SK-N-SH treated with all-trans-retinoic acid at 6 μM for 48 hours (cell line): ENCODE data around the gene SMTNL1.
"Not testable (repeated sequence)": the region's sequence is repeated elsewhere in the genome, so short reads cannot be mapped to it uniquely, and the experiment has no call there.

Experiments used
- ATAC-seq: fragments of 200-7000 bp; cut with Tn5 transposase; 3 replicates; pipeline ENCODE4 v1.9.1; 2020; ENCODE audit warnings: mild to moderate bottlenecking, moderate library complexity
- ARNTL ChIP-seq: fragments of 450-650 bp; formaldehyde crosslinking; IDR thresholded peaks from 2 replicates; pipeline ENCODE4 v1.5.0; 2020; ENCODE audit warnings: low read depth, mild to moderate bottlenecking, moderate library complexity, borderline replicate concordance
- BACH2 ChIP-seq: fragments of 250-450 bp; sonication (Bioruptor Pico); IDR thresholded peaks from 2 replicates; pipeline ENCODE4 v1.9.0; 2021; ENCODE audit warnings: mild to moderate bottlenecking, borderline replicate concordance
- CSDC2 ChIP-seq: fragments of 250-450 bp; sonication (Bioruptor Pico); IDR thresholded peaks from 2 replicates; pipeline ENCODE4 v1.5.0; 2020; ENCODE audit warnings: mild to moderate bottlenecking, moderate library complexity
- ESRRG ChIP-seq: fragments of 250-450 bp; sonication (Bioruptor Pico); IDR thresholded peaks from 2 replicates; pipeline ENCODE4 v1.6.1; 2021; ENCODE audit warnings: mild to moderate bottlenecking
- GLIS3 ChIP-seq: fragments of 250-450 bp; sonication (Bioruptor Pico); IDR thresholded peaks from 2 replicates; pipeline ENCODE4 v1.5.0; 2020; ENCODE audit warnings: mild to moderate bottlenecking, moderate library complexity
- ISL1 ChIP-seq: fragments of 250-450 bp; sonication (Bioruptor Pico); IDR thresholded peaks from 2 replicates; pipeline ENCODE4 v2.1.2; 2022; ENCODE audit warnings: mild to moderate bottlenecking, moderate library complexity
- OSR1 ChIP-seq: fragments of 250-450 bp; sonication (Bioruptor Pico); IDR thresholded peaks from 2 replicates; pipeline ENCODE4 v1.8.0; 2022; ENCODE audit warnings: moderate library complexity, mild to moderate bottlenecking, inconsistent platforms
- PPARA ChIP-seq: fragments of 250-450 bp; sonication (Bioruptor Pico); IDR thresholded peaks from 2 replicates; pipeline ENCODE4 v1.5.0; 2020; ENCODE audit warnings: mild to moderate bottlenecking, borderline replicate concordance
- RARB ChIP-seq: fragments of 250-450 bp; sonication (Bioruptor Pico); IDR thresholded peaks from 2 replicates; pipeline ENCODE4 v1.8.0; 2021; ENCODE audit warnings: mild to moderate bottlenecking, moderate library complexity
- SNAI2 ChIP-seq: fragments of 250-450 bp; sonication (Bioruptor Pico); IDR thresholded peaks from 2 replicates; pipeline ENCODE4 v1.5.0; 2020; ENCODE audit warnings: mild to moderate bottlenecking, moderate library complexity
- TCF4 ChIP-seq: fragments of 250-450 bp; sonication (Bioruptor Pico); IDR thresholded peaks from 2 replicates; pipeline ENCODE4 v1.8.0; 2021; ENCODE audit warnings: mild to moderate bottlenecking, moderate library complexity, borderline replicate concordance
- TOX ChIP-seq: fragments of 250-450 bp; sonication (Bioruptor Pico); IDR thresholded peaks from 2 replicates; pipeline ENCODE4 v1.8.0; 2021; ENCODE audit warnings: mild to moderate bottlenecking, moderate library complexity, borderline replicate concordance
- ZC3H10 ChIP-seq: fragments of 250-450 bp; sonication (Bioruptor Pico); IDR thresholded peaks from 2 replicates; pipeline ENCODE4 v1.5.1; 2021; ENCODE audit warnings: mild to moderate bottlenecking, moderate library complexity
- ZFP3 ChIP-seq: fragments of 250-450 bp; sonication (Bioruptor Pico); IDR thresholded peaks from 2 replicates; pipeline ENCODE4 v1.5.0; 2020; ENCODE audit warnings: mild to moderate bottlenecking, moderate library complexity
- ZFP30 ChIP-seq: fragments of 450-650 bp; formaldehyde crosslinking; IDR thresholded peaks from 2 replicates; pipeline ENCODE4 v1.5.0; 2022; ENCODE audit warnings: mild to moderate bottlenecking, moderate library complexity
- ZNF565 ChIP-seq: fragments of 450-650 bp; formaldehyde crosslinking; conservative IDR thresholded peaks from 2 replicates; pipeline ENCODE4 v1.5.0; 2020; ENCODE audit warnings: low read depth, mild to moderate bottlenecking, moderate library complexity
- ZNF70 ChIP-seq: fragments of 450-650 bp; formaldehyde crosslinking; IDR thresholded peaks from 2 replicates; pipeline ENCODE4 v1.5.0; 2020; ENCODE audit warnings: mild to moderate bottlenecking, moderate library complexity
- ZNF8 ChIP-seq: fragments of 450-650 bp; formaldehyde crosslinking; IDR thresholded peaks from 2 replicates; pipeline ENCODE4 v1.5.0; 2020; ENCODE audit warnings: mild to moderate bottlenecking, moderate library complexity
- TF ChIP-seq, protein P1 (sequence below): fragments of 250-450 bp; sonication (Bioruptor Pico); IDR thresholded peaks from 2 replicates; pipeline ENCODE4 v1.8.0; 2020; ENCODE audit warnings: mild to moderate bottlenecking, moderate library complexity, borderline replicate concordance
- TF ChIP-seq, protein P2 (sequence below): fragments of 250-450 bp; sonication (Bioruptor Pico); IDR thresholded peaks from 2 replicates; pipeline ENCODE4 v1.5.1; 2020; ENCODE audit warnings: low read depth, mild to moderate bottlenecking, moderate library complexity
- TF ChIP-seq, protein P3 (sequence below): fragments of 250-450 bp; sonication (Bioruptor Pico); IDR thresholded peaks from 2 replicates; pipeline ENCODE4 v1.5.0; 2020; ENCODE audit warnings: mild to moderate bottlenecking, moderate library complexity
- TF ChIP-seq, protein P4 (sequence below): fragments of 250-450 bp; sonication (Bioruptor Pico); IDR thresholded peaks from 2 replicates; pipeline ENCODE4 v1.8.0; 2021; ENCODE audit warnings: low read depth, mild to moderate bottlenecking, moderate library complexity, borderline replicate concordance

Gene SMTNL1

DNA sequence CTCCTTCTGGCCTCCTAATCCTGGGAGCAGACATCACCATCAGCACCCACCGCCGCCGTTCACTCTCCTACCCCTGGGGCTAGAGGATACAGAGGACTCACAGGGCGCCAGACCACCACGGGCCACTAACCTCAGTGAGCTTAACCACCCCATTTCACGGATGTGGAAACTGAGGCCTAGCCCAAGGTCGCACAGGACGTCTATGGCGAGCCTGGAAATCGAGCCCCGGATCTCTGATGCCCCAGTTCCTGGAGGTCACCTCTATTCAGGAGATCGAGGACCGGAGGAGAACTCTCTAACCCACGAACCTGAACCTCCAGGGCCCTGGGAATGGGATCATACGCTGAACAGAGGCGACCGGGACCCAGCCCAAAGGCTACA lies 7.2 kb upstream of the SMTNL1 start:
- no peak for TF ChIP-seq TOX (CRISPR knock-in tag)
- TF ChIP-seq, protein P1, sequence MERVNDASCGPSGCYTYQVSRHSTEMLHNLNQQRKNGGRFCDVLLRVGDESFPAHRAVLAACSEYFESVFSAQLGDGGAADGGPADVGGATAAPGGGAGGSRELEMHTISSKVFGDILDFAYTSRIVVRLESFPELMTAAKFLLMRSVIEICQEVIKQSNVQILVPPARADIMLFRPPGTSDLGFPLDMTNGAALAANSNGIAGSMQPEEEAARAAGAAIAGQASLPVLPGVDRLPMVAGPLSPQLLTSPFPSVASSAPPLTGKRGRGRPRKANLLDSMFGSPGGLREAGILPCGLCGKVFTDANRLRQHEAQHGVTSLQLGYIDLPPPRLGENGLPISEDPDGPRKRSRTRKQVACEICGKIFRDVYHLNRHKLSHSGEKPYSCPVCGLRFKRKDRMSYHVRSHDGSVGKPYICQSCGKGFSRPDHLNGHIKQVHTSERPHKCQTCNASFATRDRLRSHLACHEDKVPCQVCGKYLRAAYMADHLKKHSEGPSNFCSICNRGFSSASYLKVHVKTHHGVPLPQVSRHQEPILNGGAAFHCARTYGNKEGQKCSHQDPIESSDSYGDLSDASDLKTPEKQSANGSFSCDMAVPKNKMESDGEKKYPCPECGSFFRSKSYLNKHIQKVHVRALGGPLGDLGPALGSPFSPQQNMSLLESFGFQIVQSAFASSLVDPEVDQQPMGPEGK (CRISPR knock-in tag): 0 out of 2 replicates have a peak, but pooled peaks have one; percentile 15
- peak; percentile 48 for ATAC-seq

DNA sequence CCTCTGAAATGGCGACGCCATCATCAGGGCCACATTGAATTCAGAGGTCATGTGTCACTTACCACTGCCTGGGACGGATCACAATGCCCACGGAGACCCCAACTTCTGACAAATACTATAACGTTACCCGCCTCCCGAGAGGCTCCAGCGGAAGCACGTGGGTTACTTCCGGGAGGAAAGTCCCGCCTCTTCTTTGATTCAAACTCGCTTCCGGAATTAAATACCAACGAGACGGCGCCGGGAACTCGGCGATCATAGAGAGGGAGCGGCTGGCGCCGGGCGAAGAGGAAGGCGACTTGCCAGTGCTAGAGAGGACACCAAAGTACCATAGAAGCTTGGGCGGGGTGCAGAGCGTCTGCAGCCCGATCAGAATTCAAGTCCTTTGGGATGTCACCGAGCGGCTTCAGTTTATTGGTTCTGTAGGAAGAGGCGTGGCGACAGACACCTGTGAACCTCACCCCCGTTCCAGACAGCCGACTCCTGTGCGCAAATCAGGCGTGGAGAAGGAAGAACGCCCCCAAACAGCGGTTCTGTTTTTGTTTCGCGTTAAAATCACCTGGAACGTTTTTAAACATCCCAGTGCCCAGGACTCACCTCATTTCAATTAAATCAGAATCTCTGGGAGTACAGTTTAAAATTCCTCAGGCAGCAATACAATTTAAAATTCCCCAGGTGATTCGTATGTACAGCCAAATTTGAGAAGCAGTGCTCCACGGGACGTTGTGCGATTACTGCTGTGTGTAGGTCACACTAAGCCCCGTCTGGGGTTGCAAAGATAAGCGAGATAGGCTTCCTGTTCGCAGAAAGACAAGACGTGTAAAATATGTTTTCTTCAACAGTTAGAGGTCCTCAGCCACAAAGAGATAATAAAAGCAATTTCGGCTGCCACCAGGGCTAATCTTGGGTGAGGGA lies 6.5 kb upstream of the SMTNL1 start, which contains the start of gene TIMM10:
TSS of gene TIMM10 (minus strand) at position 159 of the 912 bp plus-strand sequence. CDS start 565 bp downstream, outside the sequence.
- TF ChIP-seq TCF4 (CRISPR knock-in tag) (no peak), SNAI2 (CRISPR knock-in tag) (no peak), GLIS3 (CRISPR knock-in tag) (no peak), ZNF8 (CRISPR knock-in tag) (no peak), ZFP30 (CRISPR knock-in tag) (no peak), ZC3H10 (CRISPR knock-in tag) (no peak), ESRRG (CRISPR knock-in tag) (no peak), TOX (CRISPR knock-in tag) (no peak), ZNF565 (CRISPR knock-in tag) (no peak)
- TF ChIP-seq, protein P2, sequence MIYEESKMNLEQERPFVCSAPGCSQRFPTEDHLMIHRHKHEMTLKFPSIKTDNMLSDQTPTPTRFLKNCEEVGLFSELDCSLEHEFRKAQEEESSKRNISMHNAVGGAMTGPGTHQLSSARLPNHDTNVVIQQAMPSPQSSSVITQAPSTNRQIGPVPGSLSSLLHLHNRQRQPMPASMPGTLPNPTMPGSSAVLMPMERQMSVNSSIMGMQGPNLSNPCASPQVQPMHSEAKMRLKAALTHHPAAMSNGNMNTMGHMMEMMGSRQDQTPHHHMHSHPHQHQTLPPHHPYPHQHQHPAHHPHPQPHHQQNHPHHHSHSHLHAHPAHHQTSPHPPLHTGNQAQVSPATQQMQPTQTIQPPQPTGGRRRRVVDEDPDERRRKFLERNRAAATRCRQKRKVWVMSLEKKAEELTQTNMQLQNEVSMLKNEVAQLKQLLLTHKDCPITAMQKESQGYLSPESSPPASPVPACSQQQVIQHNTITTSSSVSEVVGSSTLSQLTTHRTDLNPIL (CRISPR knock-in tag): no peak
- TF ChIP-seq, protein P3, sequence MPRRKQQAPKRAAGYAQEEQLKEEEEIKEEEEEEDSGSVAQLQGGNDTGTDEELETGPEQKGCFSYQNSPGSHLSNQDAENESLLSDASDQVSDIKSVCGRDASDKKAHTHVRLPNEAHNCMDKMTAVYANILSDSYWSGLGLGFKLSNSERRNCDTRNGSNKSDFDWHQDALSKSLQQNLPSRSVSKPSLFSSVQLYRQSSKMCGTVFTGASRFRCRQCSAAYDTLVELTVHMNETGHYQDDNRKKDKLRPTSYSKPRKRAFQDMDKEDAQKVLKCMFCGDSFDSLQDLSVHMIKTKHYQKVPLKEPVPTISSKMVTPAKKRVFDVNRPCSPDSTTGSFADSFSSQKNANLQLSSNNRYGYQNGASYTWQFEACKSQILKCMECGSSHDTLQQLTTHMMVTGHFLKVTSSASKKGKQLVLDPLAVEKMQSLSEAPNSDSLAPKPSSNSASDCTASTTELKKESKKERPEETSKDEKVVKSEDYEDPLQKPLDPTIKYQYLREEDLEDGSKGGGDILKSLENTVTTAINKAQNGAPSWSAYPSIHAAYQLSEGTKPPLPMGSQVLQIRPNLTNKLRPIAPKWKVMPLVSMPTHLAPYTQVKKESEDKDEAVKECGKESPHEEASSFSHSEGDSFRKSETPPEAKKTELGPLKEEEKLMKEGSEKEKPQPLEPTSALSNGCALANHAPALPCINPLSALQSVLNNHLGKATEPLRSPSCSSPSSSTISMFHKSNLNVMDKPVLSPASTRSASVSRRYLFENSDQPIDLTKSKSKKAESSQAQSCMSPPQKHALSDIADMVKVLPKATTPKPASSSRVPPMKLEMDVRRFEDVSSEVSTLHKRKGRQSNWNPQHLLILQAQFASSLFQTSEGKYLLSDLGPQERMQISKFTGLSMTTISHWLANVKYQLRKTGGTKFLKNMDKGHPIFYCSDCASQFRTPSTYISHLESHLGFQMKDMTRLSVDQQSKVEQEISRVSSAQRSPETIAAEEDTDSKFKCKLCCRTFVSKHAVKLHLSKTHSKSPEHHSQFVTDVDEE (CRISPR knock-in tag): no peak
- peak; percentile 99 for ATAC-seq

DNA sequence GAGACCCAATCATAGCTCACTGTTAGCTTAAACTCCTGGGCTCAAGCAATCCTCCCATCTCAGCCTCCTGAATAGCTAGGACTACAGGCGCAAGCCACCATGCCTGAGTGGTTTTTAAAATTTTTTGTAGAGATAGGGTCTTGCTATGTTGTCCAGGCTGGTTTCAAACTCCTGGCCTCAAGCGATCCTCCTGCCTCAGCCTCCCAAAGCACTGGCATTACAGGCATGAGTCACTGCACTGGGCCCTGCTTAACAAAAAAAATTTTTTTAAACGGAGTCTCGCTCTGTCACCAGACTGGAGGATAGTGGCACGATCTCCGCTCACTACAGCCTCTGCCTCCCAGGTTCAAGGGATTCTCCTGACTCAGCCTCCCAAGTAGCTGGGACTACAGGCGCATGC lies 2.9 kb upstream of the SMTNL1 start:
- not testable (repeated sequence) for ATAC-seq

DNA sequence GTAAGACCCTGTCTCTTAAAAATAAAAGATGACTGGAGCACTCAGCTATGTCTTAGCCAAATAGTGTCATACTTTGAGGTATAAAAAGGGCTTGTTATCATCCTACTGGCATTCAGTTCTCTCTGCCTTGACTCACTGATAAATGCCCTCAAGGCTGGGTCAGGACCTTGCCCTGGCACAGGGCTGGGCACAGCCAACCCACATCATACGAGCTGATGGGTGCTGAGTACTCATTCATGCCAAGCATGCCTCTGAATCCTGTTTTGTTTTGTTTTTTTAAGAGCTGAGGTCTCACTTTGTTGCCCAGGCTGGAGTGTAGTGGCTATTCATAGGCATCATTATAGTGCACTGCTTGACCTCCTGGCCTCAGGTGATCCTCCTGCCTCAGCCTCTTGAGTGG lies 1.9 kb downstream of the SMTNL1 start:
- no peak for ATAC-seq
- TF ChIP-seq BACH2 (CRISPR knock-in tag) (no peak), OSR1 (CRISPR knock-in tag) (no peak), ZFP3 (CRISPR knock-in tag) (no peak), ZFP30 (CRISPR knock-in tag) (no peak), RARB (CRISPR knock-in tag) (no peak), ZNF565 (CRISPR knock-in tag) (no peak), TCF4 (CRISPR knock-in tag) (no peak), GLIS3 (CRISPR knock-in tag) (no peak)
- TF ChIP-seq, all 23 proteins: peak for 0

DNA sequence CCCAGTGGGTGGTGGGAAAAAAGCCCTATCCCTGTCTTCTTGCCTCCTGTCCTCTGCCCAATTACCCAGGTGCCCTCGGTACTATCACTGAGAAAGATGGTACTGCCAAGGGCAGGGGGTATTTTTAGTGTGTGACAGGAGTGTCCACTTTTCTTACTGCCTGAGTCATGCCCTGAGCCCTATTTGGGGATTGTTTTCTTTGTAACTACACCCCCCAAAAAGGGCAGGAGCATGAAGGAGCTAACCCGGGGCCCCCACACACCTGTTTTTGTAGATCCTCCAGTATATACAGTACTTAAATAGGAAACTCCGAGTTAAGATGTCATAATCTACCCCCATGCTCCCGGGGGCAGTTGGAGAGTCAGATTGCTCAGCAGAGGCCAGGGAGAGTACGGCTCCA lies 3.8 kb downstream of the SMTNL1 start:
- no peak for ATAC-seq
- TF ChIP-seq, protein P3 (CRISPR knock-in tag): no peak
- TF ChIP-seq, protein P4, sequence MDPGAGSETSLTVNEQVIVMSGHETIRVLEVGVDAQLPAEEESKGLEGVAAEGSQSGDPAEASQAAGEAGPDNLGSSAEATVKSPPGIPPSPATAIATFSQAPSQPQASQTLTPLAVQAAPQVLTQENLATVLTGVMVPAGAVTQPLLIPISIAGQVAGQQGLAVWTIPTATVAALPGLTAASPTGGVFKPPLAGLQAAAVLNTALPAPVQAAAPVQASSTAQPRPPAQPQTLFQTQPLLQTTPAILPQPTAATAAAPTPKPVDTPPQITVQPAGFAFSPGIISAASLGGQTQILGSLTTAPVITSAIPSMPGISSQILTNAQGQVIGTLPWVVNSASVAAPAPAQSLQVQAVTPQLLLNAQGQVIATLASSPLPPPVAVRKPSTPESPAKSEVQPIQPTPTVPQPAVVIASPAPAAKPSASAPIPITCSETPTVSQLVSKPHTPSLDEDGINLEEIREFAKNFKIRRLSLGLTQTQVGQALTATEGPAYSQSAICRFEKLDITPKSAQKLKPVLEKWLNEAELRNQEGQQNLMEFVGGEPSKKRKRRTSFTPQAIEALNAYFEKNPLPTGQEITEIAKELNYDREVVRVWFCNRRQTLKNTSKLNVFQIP (CRISPR knock-in tag): no peak
- TF ChIP-seq BACH2 (CRISPR knock-in tag) (no peak), ZNF70 (no peak), ZNF565 (CRISPR knock-in tag) (no peak), ISL1 (CRISPR knock-in tag) (no peak), ZFP3 (CRISPR knock-in tag) (no peak), ARNTL (no peak), CSDC2 (no peak), OSR1 (CRISPR knock-in tag) (no peak), PPARA (CRISPR knock-in tag) (no peak), TOX (CRISPR knock-in tag) (no peak), ZNF8 (CRISPR knock-in tag) (no peak), ZC3H10 (CRISPR knock-in tag) (no peak)
